Lung (tissue), 12 donors: ENCODE data around the gene LSM10. TPM values are rescaled to one million over a fixed set of nuclear protein-coding genes. Genes with fewer than 3 reads are reported as not detected.
A peak's percentile ranks its signal among the peaks of the same experiment; 100 is the strongest.

Experiments
- ATAC-seq: fragments of 200-7000 bp; cut with Tn5 transposase; one replicate; pipeline ENCODE4 v1.9.1; 2020; ENCODE audit warnings: moderate number of reproducible peaks; ENCODE audit not compliant: insufficient read depth, low FRiP score
- DNase-seq, 3 donors: peaks; one replicate each; pipeline ENCODE4 v3.0.0-alpha.2; 2013 to 2017
- H3K27ac ChIP-seq, 2 donors: one replicate each; pipeline ENCODE4 v1.5.1; 2013; ENCODE audit warnings: mild to moderate bottlenecking in 2 of 2, moderate library complexity in 2 of 2, control low read depth in 1 of 2, inconsistent platforms in 1 of 2, low read depth in 1 of 2, low read length in 1 of 2
- H3K27me3 ChIP-seq, 3 donors: one replicate each; pipeline ENCODE4 v1.5.1; 2013; ENCODE audit warnings: low read length in 2 of 3; ENCODE audit not compliant: control insufficient read depth in 3 of 3, insufficient read depth in 3 of 3
- H3K36me3 ChIP-seq, 4 donors: one replicate each; pipeline ENCODE4 v1.5.1; 2013; ENCODE audit warnings: low read length in 4 of 4, mild to moderate bottlenecking in 1 of 4, moderate library complexity in 1 of 4; ENCODE audit not compliant: control insufficient read depth in 4 of 4, insufficient read depth in 4 of 4
- H3K4me1 ChIP-seq, 5 donors: one replicate each; pipeline ENCODE4 v1.5.1; 2013; ENCODE audit warnings: low read length in 5 of 5, mild to moderate bottlenecking in 2 of 5, moderate library complexity in 1 of 5; ENCODE audit not compliant: control insufficient read depth in 5 of 5, insufficient read depth in 5 of 5
- H3K4me3 ChIP-seq: one replicate; pipeline ENCODE4 v1.5.1; 2013; ENCODE audit warnings: mild to moderate bottlenecking, control low read depth, moderate library complexity
- H3K9ac ChIP-seq, 2 donors: one replicate each; pipeline ENCODE4 v1.5.1; 2013; ENCODE audit warnings: low read length in 2 of 2, control low read depth in 1 of 2; ENCODE audit not compliant: insufficient read depth in 1 of 2
- H3K9me3 ChIP-seq, 4 donors: one replicate each; pipeline ENCODE4 v1.5.1; 2013; ENCODE audit warnings: low read length in 3 of 4, mild to moderate bottlenecking in 1 of 4, moderate library complexity in 1 of 4; ENCODE audit not compliant: control insufficient read depth in 4 of 4, insufficient read depth in 3 of 4
- CTCF ChIP-seq: IDR thresholded peaks from 2 replicates; pipeline ENCODE4 v1.5.1; 2012; ENCODE audit warnings: mild to moderate bottlenecking; ENCODE audit errors: control extremely low read depth, extremely low read depth
- WGBS, 2 donors: extraction: QIAGEN DNeasy Blood & Tissue Kit; methylation state at CpG; one replicate each; pipeline ENCODE4 v1.1.7; 2013; 5-methylcytosine and 5-hydroxymethylcytosine counted together
- polyA plus RNA-seq, 2 donors: library from polyadenylated mRNA; stranded (reverse); fragments of 200-250 nt; gene quantifications; one replicate each; pipeline ENCODE4 v1.2.1, GENCODE V29; 2013
- total RNA-seq, 2 donors: library from RNA; depleted of rRNA in 1 of 2; stranded (reverse); fragments of >200 nt in 1 of 2; gene quantifications; one replicate each; pipeline ENCODE4 v1.2.1, GENCODE V29; 2014 to 2021
- donor health status: control.
- donor health status: control.
- donor health status: Bipolar disorder and iron deficiency.
- donor health status: healthy.
- donor health status: DM: yes; HTN: yes; CAD: no.

Gene LSM10
- total and polyA plus RNA-seq, 4 donors: 10.7 to 70.6 (median 44.8) TPM

- no peak overlapping the region for H3K4me3 ChIP-seq
- no peak overlapping the region for H3K27ac ChIP-seq
- no peaks in the 10 kb centered on the region for H3K4me1 ChIP-seq
- DNase-seq: no peak
- peaks cover 0 to 9% (median 2%) of the 10 kb centered on the region in 4 donors for H3K36me3 ChIP-seq
- H3K27me3 ChIP-seq: no peaks in the 10 kb centered on the region
- no peak for TF ChIP-seq CTCF
- WGBS, 2 donors: 67 to 75% methylated on average over 3 of the region's 3 CpGs
- no peak for ATAC-seq
- H3K9me3 ChIP-seq: no peaks in the 10 kb centered on the region
- no peak overlapping the region for H3K9ac ChIP-seq
Observed at GRCh38 chr1:36440044-36440443, 42.3 kb upstream of the LSM10 start.

GRCh38 chr1:36438715-36439114, 41.0 kb upstream of the LSM10 start:
- Histone ChIP-seq H3K27me3 (no peaks in the 10 kb centered on the region), H3K27ac (no peak overlapping the region), H3K9ac (no peak overlapping the region), H3K36me3 (peaks cover 2 to 9% (median 4%) of the 10 kb centered on the region in 4 donors), H3K9me3 (no peaks in the 10 kb centered on the region), H3K4me1 (no peaks in the 10 kb centered on the region), H3K4me3 (no peak overlapping the region)
- no peak for DNase-seq
- TF ChIP-seq CTCF: no peak
- no peak for ATAC-seq
- 96% methylated on average over 4 of the region's 4 CpGs for WGBS, 2 donors

GRCh38 chr1:36436821-36437220, 39.1 kb upstream of the LSM10 start:
- Histone ChIP-seq H3K27me3 (no peaks in the 10 kb centered on the region), H3K9me3 (no peaks in the 10 kb centered on the region), H3K27ac (no peak overlapping the region), H3K4me1 (peaks cover 0 to 3% (median 0%) of the 10 kb centered on the region in 5 donors), H3K36me3 (peaks cover 3 to 5% (median 4%) of the 10 kb centered on the region in 4 donors), H3K4me3 (no peak overlapping the region), H3K9ac (no peak overlapping the region)
- 91 to 92% methylated on average over 1 of the region's 1 CpG for WGBS, 2 donors
- ATAC-seq (no peak), DNase-seq (no peak)
- no peak for TF ChIP-seq CTCF

- Histone ChIP-seq H3K27me3 (no peaks in the 10 kb centered on the region), H3K4me3 (no peak overlapping the region), H3K36me3 (peaks cover 3 to 13% (median 8%) of the 10 kb centered on the region in 4 donors), H3K9ac (no peak overlapping the region), H3K9me3 (no peaks in the 10 kb centered on the region), H3K4me1 (peaks cover 0 to 3% (median 0%) of the 10 kb centered on the region in 5 donors), H3K27ac (peak overlapping the region in 1 of 2 donors; percentile 51)
- DNase-seq (no peak), ATAC-seq (no peak)
- TF ChIP-seq CTCF: no peak
- WGBS, 2 donors: 47 to 71% methylated on average over 1 of the region's 1 CpG
Observed at GRCh38 chr1:36433102-36433501, 35.4 kb upstream of the LSM10 start.
